DMS153 treated with DMSO at 0.1 percent for 48 hours (cell line): ENCODE measurements around the gene LDAH.
"Not testable (repeated sequence)": the region's sequence is repeated elsewhere in the genome, so short reads cannot be mapped to it uniquely, and the experiment has no call there.

Experiments used
- DNase-seq: peaks from one replicate; lab custom pipeline; 2025; ENCODE audit not compliant: unreplicated experiment; lab: John Stamatoyannopoulos, UW

Gene LDAH

GRCh38 chr2:20724500-20725053, 98.3 kb downstream of the LDAH start:
- no peak for DNase-seq

- DNase-seq, result no peak
Measured at GRCh38 chr2:20723543-20723942, 99.4 kb downstream of the LDAH start.

- no peak for DNase-seq
Measured at GRCh38 chr2:20722592-20723240, 100.2 kb downstream of the LDAH start.

GRCh38 chr2:20717641-20718040, 105.3 kb downstream of the LDAH start:
- no peak for DNase-seq

- not testable (repeated sequence) for DNase-seq
Measured at GRCh38 chr2:20716164-20716563, 106.7 kb downstream of the LDAH start.

GRCh38 chr2:20714412-20714811, 108.5 kb downstream of the LDAH start:
- not testable (repeated sequence) for DNase-seq

- not testable (repeated sequence) for DNase-seq
Measured at GRCh38 chr2:20713585-20713984, 109.3 kb downstream of the LDAH start.

- DNase-seq, result not testable (repeated sequence)
Measured at GRCh38 chr2:20711641-20712040, 111.3 kb downstream of the LDAH start.

- DNase-seq, result no peak
Measured at GRCh38 chr2:20707601-20708000, 115.3 kb downstream of the LDAH start.

- no peak for DNase-seq
Measured at GRCh38 chr2:20706786-20707185, 116.1 kb downstream of the LDAH start.

GRCh38 chr2:20706217-20706616, 116.7 kb downstream of the LDAH start:
- DNase-seq, result no peak

GRCh38 chr2:20704886-20705285, 118.0 kb downstream of the LDAH start:
- DNase-seq, result no peak

GRCh38 chr2:20702563-20702962, 120.3 kb downstream of the LDAH start:
- no peak for DNase-seq

GRCh38 chr2:20698916-20699613, 123.8 kb downstream of the LDAH start:
- DNase-seq, result no peak

GRCh38 chr2:20697322-20697934, 125.5 kb downstream of the LDAH start:
- DNase-seq, result no peak

- DNase-seq, result no peak
Measured at GRCh38 chr2:20696366-20696765, 126.5 kb downstream of the LDAH start.

- DNase-seq, result no peak
Measured at GRCh38 chr2:20693317-20693716, 129.6 kb downstream of the LDAH start.

GRCh38 chr2:20692081-20692480, 130.8 kb downstream of the LDAH start:
- no peak for DNase-seq

- DNase-seq, result no peak
Measured at GRCh38 chr2:20691076-20691734, 131.7 kb downstream of the LDAH start.

- DNase-seq, result no peak
Measured at GRCh38 chr2:20689428-20690264, 133.3 kb downstream of the LDAH start.
